Hepatocyte (in vitro differentiated cells): Measurements from ENCODE around the gene CTNNBIP1. TPM values are rescaled to one million over a fixed set of nuclear protein-coding genes. Genes with fewer than 3 reads are reported as not detected.

Source experiments
- DNase-seq: peaks from one replicate; pipeline ENCODE4 v3.0.0-alpha.2; 2016; ENCODE audit warnings: low spot score
- H2AFZ ChIP-seq: fragments of 200-600 bp; sonication (generic); 2 replicates; pipeline ENCODE4 v1.6.0; 2016; ENCODE audit warnings: antibody characterized with exemption, mild to moderate bottlenecking
- H3K27ac ChIP-seq: fragments of 200-600 bp; sonication (generic); 2 replicates; pipeline ENCODE4 v1.5.1; 2016; ENCODE audit warnings: mild to moderate bottlenecking
- H3K27me3 ChIP-seq: fragments of 200-600 bp; sonication (generic); 2 replicates; pipeline ENCODE4 v1.6.1; 2016
- H3K36me3 ChIP-seq: fragments of 200-600 bp; sonication (generic); replicated peaks from 2 replicates; pipeline ENCODE4 v1.5.1; 2016; ENCODE audit warnings: low read depth; ENCODE audit not compliant: insufficient read depth
- H3K4me1 ChIP-seq: fragments of 200-600 bp; sonication (generic); 2 replicates; pipeline ENCODE4 v1.5.1; 2016; ENCODE audit warnings: mild to moderate bottlenecking, moderate library complexity; ENCODE audit not compliant: insufficient read depth
- H3K4me2 ChIP-seq: fragments of 200-600 bp; sonication (generic); 2 replicates; pipeline ENCODE4 v1.6.0; 2016
- H3K4me3 ChIP-seq: fragments of 200-600 bp; sonication (generic); 2 replicates; pipeline ENCODE4 v1.5.1; 2016; ENCODE audit warnings: mild to moderate bottlenecking
- H3K79me2 ChIP-seq: fragments of 200-600 bp; sonication (generic); 2 replicates; pipeline ENCODE4 v1.6.0; 2017; ENCODE audit warnings: mild to moderate bottlenecking
- H3K9me2 ChIP-seq: fragments of 200-600 bp; sonication (generic); replicated peaks from 2 replicates; pipeline ENCODE4 v1.6.0; 2017; ENCODE audit warnings: mild to moderate bottlenecking; ENCODE audit not compliant: insufficient read depth
- H3K9me3 ChIP-seq: fragments of 200-600 bp; sonication (generic); 2 replicates; pipeline ENCODE4 v1.5.1; 2016; ENCODE audit warnings: low read depth, mild to moderate bottlenecking
- H4K20me1 ChIP-seq: fragments of 200-600 bp; sonication (generic); 2 replicates; pipeline ENCODE4 v1.6.0; 2016; ENCODE audit warnings: mild to moderate bottlenecking; ENCODE audit not compliant: insufficient read depth, poor library complexity, severe bottlenecking
- EZH2 ChIP-seq: fragments of 200-600 bp; sonication (generic); IDR thresholded peaks from 2 replicates; pipeline ENCODE4 v1.6.1; 2016; ENCODE audit warnings: antibody characterized with exemption, mild to moderate bottlenecking, borderline replicate concordance
- EZH2phosphoT487 ChIP-seq: fragments of 200-600 bp; sonication (generic); IDR thresholded peaks from one replicate; pipeline ENCODE4 v1.6.1; 2018; ENCODE audit warnings: antibody characterized with exemption, mild to moderate bottlenecking, low read depth, moderate library complexity; ENCODE audit not compliant: unreplicated experiment, severe bottlenecking
- WGBS: methylation state at CpG from one replicate; pipeline ENCODE4 v1.1.6; 2016; ENCODE audit warnings: low lambda C conversion rate; ENCODE audit errors: missing lambda C conversion rate; 5-methylcytosine and 5-hydroxymethylcytosine counted together
- polyA plus RNA-seq: library from polyadenylated mRNA; unstranded; fragments of >200 nt; fragmentation: Nextera tagmentation; extraction: Ambion mirVana; gene quantifications from 2 replicates; pipeline ENCODE4 v1.2.1, GENCODE V29; 2016
- total RNA-seq: library from RNA; depleted of rRNA; stranded (reverse); fragments of >200 nt; gene quantifications from 2 replicates; pipeline ENCODE4 v1.2.3, GENCODE V29; 2014
- TF ChIP-seq, protein P1 (sequence below): fragments of 200-600 bp; sonication (generic); IDR thresholded peaks from 2 replicates; pipeline ENCODE4 v1.5.1; 2016; ENCODE audit warnings: antibody characterized with exemption, mild to moderate bottlenecking; ENCODE audit not compliant: poor library complexity

The CTNNBIP1 gene
- total and polyA plus RNA-seq, 2 experiments from 2014 or later, result 25.2 to 49.8 TPM

GRCh38 chr1:9811239-9811966, 98.7 kb downstream of the CTNNBIP1 start:
- Histone ChIP-seq H3K79me2 (peaks cover 98% of the 10 kb centered on the region), H2AFZ (no peak overlapping the region), H3K27me3 (no peaks in the 10 kb centered on the region), H3K9me2 (no peaks in the 10 kb centered on the region), H3K4me3 (no peak overlapping the region), H3K4me1 (peaks cover 17% of the 10 kb centered on the region), H3K4me2 (peak overlapping the region; percentile 34), H3K36me3 (no peaks in the 10 kb centered on the region), H3K27ac (peak overlapping the region; percentile 22), H3K9me3 (no peaks in the 10 kb centered on the region), H4K20me1 (peaks cover 40% of the 10 kb centered on the region)
- DNase-seq, result no peak
- TF ChIP-seq, protein P1, sequence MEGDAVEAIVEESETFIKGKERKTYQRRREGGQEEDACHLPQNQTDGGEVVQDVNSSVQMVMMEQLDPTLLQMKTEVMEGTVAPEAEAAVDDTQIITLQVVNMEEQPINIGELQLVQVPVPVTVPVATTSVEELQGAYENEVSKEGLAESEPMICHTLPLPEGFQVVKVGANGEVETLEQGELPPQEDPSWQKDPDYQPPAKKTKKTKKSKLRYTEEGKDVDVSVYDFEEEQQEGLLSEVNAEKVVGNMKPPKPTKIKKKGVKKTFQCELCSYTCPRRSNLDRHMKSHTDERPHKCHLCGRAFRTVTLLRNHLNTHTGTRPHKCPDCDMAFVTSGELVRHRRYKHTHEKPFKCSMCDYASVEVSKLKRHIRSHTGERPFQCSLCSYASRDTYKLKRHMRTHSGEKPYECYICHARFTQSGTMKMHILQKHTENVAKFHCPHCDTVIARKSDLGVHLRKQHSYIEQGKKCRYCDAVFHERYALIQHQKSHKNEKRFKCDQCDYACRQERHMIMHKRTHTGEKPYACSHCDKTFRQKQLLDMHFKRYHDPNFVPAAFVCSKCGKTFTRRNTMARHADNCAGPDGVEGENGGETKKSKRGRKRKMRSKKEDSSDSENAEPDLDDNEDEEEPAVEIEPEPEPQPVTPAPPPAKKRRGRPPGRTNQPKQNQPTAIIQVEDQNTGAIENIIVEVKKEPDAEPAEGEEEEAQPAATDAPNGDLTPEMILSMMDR, result no peak
- no peak for TF ChIP-seq EZH2phosphoT487
- no peak for TF ChIP-seq EZH2
- WGBS, result 60% methylated on average over 6 of the region's 6 CpGs

DNA sequence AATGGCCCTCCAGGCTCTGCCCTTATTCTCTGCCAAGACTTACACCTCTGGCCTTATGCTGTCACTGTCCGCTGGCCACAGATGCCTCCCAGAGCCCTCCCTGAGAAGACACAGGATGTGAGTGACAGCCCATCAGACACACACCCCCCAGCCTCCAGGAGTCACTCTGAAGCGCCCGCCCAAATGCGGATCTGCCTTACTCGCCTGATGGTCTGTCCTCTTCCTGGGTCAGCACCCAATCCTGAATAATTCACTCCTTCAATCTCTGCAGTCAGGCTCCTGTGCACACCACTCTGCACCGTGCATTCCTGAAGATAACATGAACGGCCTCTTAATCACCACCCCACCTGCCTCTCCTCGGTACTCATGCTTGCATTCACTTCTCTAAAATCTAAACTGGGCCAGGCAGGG, 101.0 kb downstream of the CTNNBIP1 start:
- H3K36me3 ChIP-seq, result no peaks in the 10 kb centered on the region
- TF ChIP-seq EZH2 (no peak), EZH2phosphoT487 (no peak)
- TF ChIP-seq, protein P1, result no peak
- no peak overlapping the region for H3K4me3 ChIP-seq
- no peak for DNase-seq
- H3K4me1 ChIP-seq, result peaks cover 20% of the 10 kb centered on the region
- WGBS, result 69% methylated on average over 8 of the region's 8 CpGs
- H3K27ac ChIP-seq, result no peak overlapping the region
- H3K9me3 ChIP-seq, result no peaks in the 10 kb centered on the region
- H2AFZ ChIP-seq, result no peak overlapping the region
- H3K9me2 ChIP-seq, result no peaks in the 10 kb centered on the region
- H3K4me2 ChIP-seq, result no peak overlapping the region
- peaks cover 37% of the 10 kb centered on the region for H4K20me1 ChIP-seq
- H3K79me2 ChIP-seq, result peaks cover 100% of the 10 kb centered on the region
- no peaks in the 10 kb centered on the region for H3K27me3 ChIP-seq

GRCh38 chr1:9808459-9808858, 101.6 kb downstream of the CTNNBIP1 start:
- peaks cover 37% of the 10 kb centered on the region for H4K20me1 ChIP-seq
- H3K36me3 ChIP-seq, result no peaks in the 10 kb centered on the region
- peaks cover 20% of the 10 kb centered on the region for H3K4me1 ChIP-seq
- H2AFZ ChIP-seq, result no peak overlapping the region
- peaks cover 99% of the 10 kb centered on the region for H3K79me2 ChIP-seq
- no peak overlapping the region for H3K27ac ChIP-seq
- no peak overlapping the region for H3K4me2 ChIP-seq
- H3K4me3 ChIP-seq, result no peak overlapping the region
- WGBS, result 92% methylated on average over 8 of the region's 8 CpGs
- H3K9me3 ChIP-seq, result no peaks in the 10 kb centered on the region
- no peak for DNase-seq
- no peaks in the 10 kb centered on the region for H3K9me2 ChIP-seq
- H3K27me3 ChIP-seq, result no peaks in the 10 kb centered on the region
- TF ChIP-seq EZH2, result no peak
- no peak for TF ChIP-seq EZH2phosphoT487
- TF ChIP-seq, protein P1, result no peak
